ENCODE data around the gene ACAD10. TPM values are rescaled to one million over a fixed set of nuclear protein-coding genes. Genes with fewer than 3 reads are reported as not detected.

The ACAD10 gene
- total and polyA plus RNA-seq, 2 of the 13 experiments (the other 11 are each of a cell fraction or from before 2014, with no cell fraction given) = 15.2 to 16.3 TPM

DNA sequence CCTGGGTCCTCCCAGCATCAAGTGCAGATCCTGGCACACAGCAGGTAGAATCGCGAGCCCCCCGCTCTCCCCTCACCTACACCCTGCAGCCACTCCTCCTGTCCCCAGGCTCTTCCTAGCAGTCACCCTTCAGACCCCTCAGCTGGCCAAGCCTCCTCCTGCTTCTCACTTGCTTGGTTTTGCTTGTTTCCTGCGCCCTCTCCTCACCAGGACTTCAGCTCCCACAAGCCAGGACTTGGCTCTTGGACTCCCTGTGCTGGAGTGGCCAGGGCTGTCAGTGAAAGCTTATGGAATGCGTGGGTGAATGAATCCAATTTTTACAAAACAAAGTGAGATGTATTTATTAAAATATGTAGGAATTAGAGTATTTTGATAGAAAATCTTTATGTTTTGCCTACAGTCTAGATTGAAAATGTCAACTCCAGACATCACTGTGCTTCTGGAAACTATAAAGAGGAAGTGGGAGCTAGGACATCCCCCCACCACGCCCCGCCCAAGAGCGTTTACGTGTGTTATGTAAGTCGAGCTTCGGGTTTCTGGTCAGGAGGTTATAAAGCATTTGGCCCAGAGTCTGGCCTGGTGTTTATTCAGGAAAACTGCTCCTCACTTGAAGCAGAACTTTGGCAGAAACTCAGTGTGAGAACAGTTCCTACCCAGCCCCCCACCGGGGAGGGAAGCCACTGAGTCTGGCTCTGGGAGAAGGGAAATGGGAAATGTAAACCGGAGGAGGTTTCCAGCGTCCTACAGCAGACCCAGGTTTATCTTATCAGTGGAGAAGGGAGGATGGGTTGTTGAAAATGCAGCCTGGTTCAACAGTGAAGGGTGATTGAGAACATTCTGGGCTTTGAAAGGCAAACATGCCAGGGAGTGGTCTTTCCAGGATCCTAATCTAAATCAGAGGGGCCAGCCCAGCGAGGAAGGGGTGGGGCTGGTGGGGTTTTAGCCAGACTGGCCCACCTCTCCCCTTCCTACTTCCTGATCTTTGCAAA, 89.6 kb downstream of the ACAD10 start (continued):
- TF ChIP-seq, protein P1, sequence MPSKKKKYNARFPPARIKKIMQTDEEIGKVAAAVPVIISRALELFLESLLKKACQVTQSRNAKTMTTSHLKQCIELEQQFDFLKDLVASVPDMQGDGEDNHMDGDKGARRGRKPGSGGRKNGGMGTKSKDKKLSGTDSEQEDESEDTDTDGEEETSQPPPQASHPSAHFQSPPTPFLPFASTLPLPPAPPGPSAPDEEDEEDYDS (CRISPR knock-in tag; IDR thresholded peaks at IDR 0.05) = peak; percentile 55; the same call in 1 of the 2 replicates
- TF ChIP-seq GABPA (IDR thresholded peaks at IDR 0.05; ENCODE audit: low read depth, low read length) (no peak), GABPA (CRISPR knock-in tag; IDR thresholded peaks at IDR 0.05; ENCODE audit: low read depth) (0 out of 2 replicates have a peak, but pooled peaks have one; percentile 40), ZNF337 (CRISPR knock-in tag; IDR thresholded peaks at IDR 0.05; ENCODE audit: borderline replicate concordance, low read depth) (no peak), TAF1 (CRISPR knock-in tag; IDR thresholded peaks at IDR 0.05) (peak; percentile 21; the same call in 1 of the 2 replicates), RCOR2 (CRISPR knock-in tag; IDR thresholded peaks at IDR 0.05) (peak; percentile 27; the same call in 1 of the 2 replicates), KDM6A (CRISPR knock-in tag; IDR thresholded peaks at IDR 0.05; ENCODE audit: low read depth) (0 out of 2 replicates have a peak, but pooled peaks have one; percentile 20), SATB2 (CRISPR knock-in tag; IDR thresholded peaks at IDR 0.05) (no peak)
- TF ChIP-seq, protein P2, sequence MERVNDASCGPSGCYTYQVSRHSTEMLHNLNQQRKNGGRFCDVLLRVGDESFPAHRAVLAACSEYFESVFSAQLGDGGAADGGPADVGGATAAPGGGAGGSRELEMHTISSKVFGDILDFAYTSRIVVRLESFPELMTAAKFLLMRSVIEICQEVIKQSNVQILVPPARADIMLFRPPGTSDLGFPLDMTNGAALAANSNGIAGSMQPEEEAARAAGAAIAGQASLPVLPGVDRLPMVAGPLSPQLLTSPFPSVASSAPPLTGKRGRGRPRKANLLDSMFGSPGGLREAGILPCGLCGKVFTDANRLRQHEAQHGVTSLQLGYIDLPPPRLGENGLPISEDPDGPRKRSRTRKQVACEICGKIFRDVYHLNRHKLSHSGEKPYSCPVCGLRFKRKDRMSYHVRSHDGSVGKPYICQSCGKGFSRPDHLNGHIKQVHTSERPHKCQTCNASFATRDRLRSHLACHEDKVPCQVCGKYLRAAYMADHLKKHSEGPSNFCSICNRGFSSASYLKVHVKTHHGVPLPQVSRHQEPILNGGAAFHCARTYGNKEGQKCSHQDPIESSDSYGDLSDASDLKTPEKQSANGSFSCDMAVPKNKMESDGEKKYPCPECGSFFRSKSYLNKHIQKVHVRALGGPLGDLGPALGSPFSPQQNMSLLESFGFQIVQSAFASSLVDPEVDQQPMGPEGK (CRISPR knock-in tag; IDR thresholded peaks at IDR 0.05) = peak; percentile 78
- TF ChIP-seq, protein P3, sequence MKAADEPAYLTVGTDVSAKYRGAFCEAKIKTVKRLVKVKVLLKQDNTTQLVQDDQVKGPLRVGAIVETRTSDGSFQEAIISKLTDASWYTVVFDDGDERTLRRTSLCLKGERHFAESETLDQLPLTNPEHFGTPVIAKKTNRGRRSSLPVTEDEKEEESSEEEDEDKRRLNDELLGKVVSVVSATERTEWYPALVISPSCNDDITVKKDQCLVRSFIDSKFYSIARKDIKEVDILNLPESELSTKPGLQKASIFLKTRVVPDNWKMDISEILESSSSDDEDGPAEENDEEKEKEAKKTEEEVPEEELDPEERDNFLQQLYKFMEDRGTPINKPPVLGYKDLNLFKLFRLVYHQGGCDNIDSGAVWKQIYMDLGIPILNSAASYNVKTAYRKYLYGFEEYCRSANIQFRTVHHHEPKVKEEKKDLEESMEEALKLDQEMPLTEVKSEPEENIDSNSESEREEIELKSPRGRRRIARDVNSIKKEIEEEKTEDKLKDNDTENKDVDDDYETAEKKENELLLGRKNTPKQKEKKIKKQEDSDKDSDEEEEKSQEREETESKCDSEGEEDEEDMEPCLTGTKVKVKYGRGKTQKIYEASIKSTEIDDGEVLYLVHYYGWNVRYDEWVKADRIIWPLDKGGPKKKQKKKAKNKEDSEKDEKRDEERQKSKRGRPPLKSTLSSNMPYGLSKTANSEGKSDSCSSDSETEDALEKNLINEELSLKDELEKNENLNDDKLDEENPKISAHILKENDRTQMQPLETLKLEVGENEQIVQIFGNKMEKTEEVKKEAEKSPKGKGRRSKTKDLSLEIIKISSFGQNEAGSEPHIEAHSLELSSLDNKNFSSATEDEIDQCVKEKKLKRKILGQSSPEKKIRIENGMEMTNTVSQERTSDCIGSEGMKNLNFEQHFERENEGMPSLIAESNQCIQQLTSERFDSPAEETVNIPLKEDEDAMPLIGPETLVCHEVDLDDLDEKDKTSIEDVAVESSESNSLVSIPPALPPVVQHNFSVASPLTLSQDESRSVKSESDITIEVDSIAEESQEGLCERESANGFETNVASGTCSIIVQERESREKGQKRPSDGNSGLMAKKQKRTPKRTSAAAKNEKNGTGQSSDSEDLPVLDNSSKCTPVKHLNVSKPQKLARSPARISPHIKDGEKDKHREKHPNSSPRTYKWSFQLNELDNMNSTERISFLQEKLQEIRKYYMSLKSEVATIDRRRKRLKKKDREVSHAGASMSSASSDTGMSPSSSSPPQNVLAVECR (CRISPR knock-in tag; IDR thresholded peaks at IDR 0.05; ENCODE audit: borderline replicate concordance) = peak; percentile 19; the same call in 1 of the 2 replicates
- TF ChIP-seq, protein P4, sequence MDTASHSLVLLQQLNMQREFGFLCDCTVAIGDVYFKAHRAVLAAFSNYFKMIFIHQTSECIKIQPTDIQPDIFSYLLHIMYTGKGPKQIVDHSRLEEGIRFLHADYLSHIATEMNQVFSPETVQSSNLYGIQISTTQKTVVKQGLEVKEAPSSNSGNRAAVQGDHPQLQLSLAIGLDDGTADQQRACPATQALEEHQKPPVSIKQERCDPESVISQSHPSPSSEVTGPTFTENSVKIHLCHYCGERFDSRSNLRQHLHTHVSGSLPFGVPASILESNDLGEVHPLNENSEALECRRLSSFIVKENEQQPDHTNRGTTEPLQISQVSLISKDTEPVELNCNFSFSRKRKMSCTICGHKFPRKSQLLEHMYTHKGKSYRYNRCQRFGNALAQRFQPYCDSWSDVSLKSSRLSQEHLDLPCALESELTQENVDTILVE (CRISPR knock-in tag; IDR thresholded peaks at IDR 0.05) = no peak
- TF ChIP-seq, protein P5, sequence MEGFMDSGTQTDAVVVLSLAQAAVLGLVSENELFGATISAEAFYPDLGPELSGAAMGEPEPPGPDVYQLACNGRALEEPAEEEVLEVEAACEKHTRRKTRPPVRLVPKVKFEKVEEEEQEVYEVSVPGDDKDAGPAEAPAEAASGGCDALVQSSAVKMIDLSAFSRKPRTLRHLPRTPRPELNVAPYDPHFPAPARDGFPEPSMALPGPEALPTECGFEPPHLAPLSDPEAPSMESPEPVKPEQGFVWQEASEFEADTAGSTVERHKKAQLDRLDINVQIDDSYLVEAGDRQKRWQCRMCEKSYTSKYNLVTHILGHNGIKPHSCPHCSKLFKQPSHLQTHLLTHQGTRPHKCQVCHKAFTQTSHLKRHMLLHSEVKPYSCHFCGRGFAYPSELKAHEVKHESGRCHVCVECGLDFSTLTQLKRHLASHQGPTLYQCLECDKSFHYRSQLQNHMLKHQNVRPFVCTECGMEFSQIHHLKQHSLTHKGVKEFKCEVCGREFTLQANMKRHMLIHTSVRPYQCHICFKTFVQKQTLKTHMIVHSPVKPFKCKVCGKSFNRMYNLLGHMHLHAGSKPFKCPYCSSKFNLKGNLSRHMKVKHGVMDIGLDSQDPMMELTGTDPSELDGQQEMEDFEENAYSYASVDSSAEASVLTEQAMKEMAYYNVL (CRISPR knock-in tag; IDR thresholded peaks at IDR 0.05; ENCODE audit: borderline replicate concordance) = 0 out of 2 replicates have a peak, but pooled peaks have one; percentile 24
- TF ChIP-seq, protein P6, sequence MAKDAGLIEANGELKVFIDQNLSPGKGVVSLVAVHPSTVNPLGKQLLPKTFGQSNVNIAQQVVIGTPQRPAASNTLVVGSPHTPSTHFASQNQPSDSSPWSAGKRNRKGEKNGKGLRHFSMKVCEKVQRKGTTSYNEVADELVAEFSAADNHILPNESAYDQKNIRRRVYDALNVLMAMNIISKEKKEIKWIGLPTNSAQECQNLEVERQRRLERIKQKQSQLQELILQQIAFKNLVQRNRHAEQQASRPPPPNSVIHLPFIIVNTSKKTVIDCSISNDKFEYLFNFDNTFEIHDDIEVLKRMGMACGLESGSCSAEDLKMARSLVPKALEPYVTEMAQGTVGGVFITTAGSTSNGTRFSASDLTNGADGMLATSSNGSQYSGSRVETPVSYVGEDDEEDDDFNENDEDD (CRISPR knock-in tag; IDR thresholded peaks at IDR 0.05; ENCODE audit: borderline replicate concordance) = peak; percentile 17; the same call in 1 of the 2 replicates
- TF ChIP-seq, protein P7, sequence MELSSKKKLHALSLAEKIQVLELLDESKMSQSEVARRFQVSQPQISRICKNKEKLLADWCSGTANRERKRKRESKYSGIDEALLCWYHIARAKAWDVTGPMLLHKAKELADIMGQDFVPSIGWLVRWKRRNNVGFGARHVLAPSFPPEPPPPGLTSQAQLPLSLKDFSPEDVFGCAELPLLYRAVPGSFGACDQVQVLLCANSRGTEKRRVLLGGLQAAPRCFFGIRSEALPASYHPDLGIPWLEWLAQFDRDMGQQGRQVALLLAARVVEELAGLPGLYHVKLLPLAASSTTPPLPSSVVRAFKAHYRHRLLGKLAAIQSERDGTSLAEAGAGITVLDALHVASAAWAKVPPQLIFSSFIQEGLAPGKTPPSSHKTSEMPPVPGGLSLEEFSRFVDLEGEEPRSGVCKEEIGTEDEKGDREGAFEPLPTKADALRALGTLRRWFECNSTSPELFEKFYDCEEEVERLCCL (CRISPR knock-in tag; IDR thresholded peaks at IDR 0.05; ENCODE audit: borderline replicate concordance) = no peak

All from HepG2 (cell line).